K562 (cell line): Measurements from ENCODE around the gene PRCD.

ENCODE experiments used
- CREB1 ChIP-seq, 2 experiments: sonication (generic) in 1 of 2; formaldehyde crosslinking in 1 of 2; IDR thresholded peaks; 2 replicates each; pipeline versions ENCODE4 v1.6.1 to v1.8.0; 2012 to 2022; ENCODE audit warnings: inconsistent platforms in 1 of 2, mild to moderate bottlenecking in 1 of 2, missing genetic modification reagents in 1 of 2, moderate library complexity in 1 of 2
- POLR2AphosphoS2 ChIP-seq: IDR thresholded peaks from 2 replicates; pipeline ENCODE4 v1.6.1; 2012; ENCODE audit warnings: low read length, improper control_type of control experiment
- PTBP1 ChIP-seq: fragments of 200-400 bp; formaldehyde crosslinking; IDR thresholded peaks from 2 replicates; pipeline ENCODE4 v1.6.1; 2017; ENCODE audit warnings: low read depth, low read length
- SP2 ChIP-seq: IDR thresholded peaks from 2 replicates; pipeline ENCODE4 v1.6.1; 2011; ENCODE audit warnings: mild to moderate bottlenecking, low read depth, low read length, moderate library complexity; ENCODE audit not compliant: poor library complexity, severe bottlenecking; ENCODE audit errors: extremely low read depth
- ZBTB7A ChIP-seq: IDR thresholded peaks from 2 replicates; pipeline ENCODE4 v1.6.1; 2011; ENCODE audit warnings: low read depth, mild to moderate bottlenecking, low read length, moderate library complexity, borderline replicate concordance; ENCODE audit not compliant: control insufficient read depth

DNA sequence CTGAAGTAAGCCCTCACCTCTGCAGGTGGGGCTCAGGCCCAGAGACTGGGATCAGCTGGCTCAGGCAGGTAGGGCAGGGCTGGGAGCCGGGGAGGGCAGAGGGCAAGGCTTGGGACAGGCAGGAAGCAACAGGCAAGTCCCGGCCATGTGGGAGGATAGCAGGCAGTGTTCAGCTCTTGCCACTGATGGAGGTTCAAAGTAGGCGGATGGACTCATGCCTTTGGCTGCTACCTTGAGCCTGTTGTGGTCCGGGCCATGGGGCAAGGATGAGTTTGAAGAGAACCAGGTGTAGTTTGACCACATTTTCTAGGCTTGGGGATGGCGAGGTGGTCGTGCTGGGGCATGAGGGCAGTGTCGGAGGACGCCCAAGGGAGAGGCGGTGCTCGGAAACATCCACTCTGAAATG lies 2.7 kb downstream of the PRCD start:
- no peak for TF ChIP-seq CREB1 (IDR thresholded peaks at IDR 0.05)
- no peak for TF ChIP-seq CREB1 (CRISPR knock-in tag; IDR thresholded peaks at IDR 0.05)
- no peak for TF ChIP-seq ZBTB7A
- TF ChIP-seq SP2, result no peak
- no peak for TF ChIP-seq POLR2AphosphoS2
- no peak for TF ChIP-seq PTBP1
